H9 (cell line): ENCODE measurements around the gene COG2. TPM values are rescaled to one million over a fixed set of nuclear protein-coding genes. Genes with fewer than 3 reads are reported as not detected.
"Not testable (repeated sequence)": the region's sequence is repeated elsewhere in the genome, so short reads cannot be mapped to it uniquely, and the experiment has no call there.

Source experiments
- DNase-seq: peaks from one replicate; pipeline ENCODE4 v3.0.0-alpha.2; 2017
- H2AFZ ChIP-seq: one replicate; pipeline ENCODE4 v1.6.1; 2013; ENCODE audit warnings: mild to moderate bottlenecking, low read length, control low read depth, moderate library complexity
- H2AK5ac ChIP-seq: 2 replicates; pipeline ENCODE4 v1.6.1; 2013; ENCODE audit warnings: low read length, control low read depth, mixed read lengths; ENCODE audit not compliant: insufficient read length
- H2BK120ac ChIP-seq: one replicate; pipeline ENCODE4 v1.6.1; 2013; ENCODE audit warnings: low read depth, mild to moderate bottlenecking, low read length, control low read depth, inconsistent platforms; ENCODE audit not compliant: poor library complexity, severe bottlenecking
- H2BK12ac ChIP-seq: 2 replicates; pipeline ENCODE4 v1.6.1; 2013; ENCODE audit warnings: low read length, control low read depth, mixed read lengths, low read depth; ENCODE audit not compliant: insufficient read length
- H2BK15ac ChIP-seq: 2 replicates; pipeline ENCODE4 v1.6.1; 2013; ENCODE audit warnings: low read depth, low read length, control low read depth
- H2BK20ac ChIP-seq: one replicate; pipeline ENCODE4 v1.6.1; 2013; ENCODE audit warnings: low read depth, mild to moderate bottlenecking, low read length, control low read depth, inconsistent platforms; ENCODE audit not compliant: poor library complexity, severe bottlenecking
- H2BK5ac ChIP-seq: 2 replicates; pipeline ENCODE4 v1.6.1; 2013; ENCODE audit warnings: low read length, control low read depth, mixed read lengths; ENCODE audit not compliant: insufficient read length
- H3K14ac ChIP-seq: 2 replicates; pipeline ENCODE4 v1.6.1; 2013; ENCODE audit warnings: low read length, control low read depth; ENCODE audit not compliant: insufficient read depth
- H3K18ac ChIP-seq: 2 replicates; pipeline ENCODE4 v1.6.1; 2013; ENCODE audit warnings: low read depth, mild to moderate bottlenecking, mixed read lengths, low read length, control low read depth; ENCODE audit not compliant: insufficient read length
- H3K23ac ChIP-seq: 2 replicates; pipeline ENCODE4 v1.6.1; 2013; ENCODE audit warnings: low read length, control low read depth, mixed read lengths, low read depth; ENCODE audit not compliant: insufficient read length
- H3K23me2 ChIP-seq: 2 replicates; pipeline ENCODE4 v1.6.1; 2013; ENCODE audit warnings: low read depth, mild to moderate bottlenecking, mixed read lengths, low read length, control low read depth; ENCODE audit not compliant: insufficient read length, poor library complexity, severe bottlenecking
- H3K27ac ChIP-seq: 2 replicates; pipeline ENCODE4 v1.5.1; 2013; ENCODE audit warnings: low read length, control low read depth, mixed read lengths, low read depth; ENCODE audit not compliant: insufficient read length
- H3K27me3 ChIP-seq: 2 replicates; pipeline ENCODE4 v1.6.1; 2013; ENCODE audit warnings: low read length, control low read depth, inconsistent platforms; ENCODE audit not compliant: insufficient read depth
- H3K4ac ChIP-seq: 2 replicates; pipeline ENCODE4 v1.6.1; 2013; ENCODE audit warnings: low read depth, mild to moderate bottlenecking, control low read depth, inconsistent platforms, low read length, moderate library complexity
- H3K4me1 ChIP-seq: 2 replicates; pipeline ENCODE4 v1.6.1; 2013; ENCODE audit warnings: low read length, control low read depth, inconsistent platforms; ENCODE audit not compliant: insufficient read depth
- H3K4me2 ChIP-seq: 2 replicates; pipeline ENCODE4 v1.6.1; 2013; ENCODE audit warnings: low read length, control low read depth, mixed read lengths; ENCODE audit not compliant: insufficient read length, insufficient read depth
- H3K56ac ChIP-seq: 2 replicates; pipeline ENCODE4 v1.6.1; 2013; ENCODE audit warnings: low read depth, mild to moderate bottlenecking, mixed read lengths, low read length, control low read depth; ENCODE audit not compliant: insufficient read length
- H3K79me1 ChIP-seq: 2 replicates; pipeline ENCODE4 v1.6.1; 2013; ENCODE audit warnings: low read depth, mild to moderate bottlenecking, moderate library complexity, low read length, control low read depth, inconsistent platforms; ENCODE audit not compliant: insufficient read depth, poor library complexity, severe bottlenecking
- H3K79me2 ChIP-seq: 2 replicates; pipeline ENCODE4 v1.6.1; 2013; ENCODE audit warnings: low read length, control low read depth, inconsistent platforms; ENCODE audit not compliant: insufficient read depth
- H3K9ac ChIP-seq: 2 replicates; pipeline ENCODE4 v1.6.1; 2013; ENCODE audit warnings: low read length, control low read depth, mixed read lengths; ENCODE audit not compliant: insufficient read length; ENCODE audit errors: extremely low read depth
- H3K9me3 ChIP-seq: one replicate; pipeline ENCODE4 v1.6.1; 2013; ENCODE audit warnings: low read depth, low read length, inconsistent platforms; ENCODE audit not compliant: control insufficient read depth
- H3T11ph ChIP-seq: one replicate; pipeline ENCODE4 v1.6.1; 2013; ENCODE audit warnings: mild to moderate bottlenecking, low read length, control low read depth, inconsistent platforms
- H4K20me1 ChIP-seq: one replicate; pipeline ENCODE4 v1.6.1; 2013; ENCODE audit not compliant: control insufficient read depth, insufficient read length, insufficient read depth
- H4K5ac ChIP-seq: 2 replicates; pipeline ENCODE4 v1.6.1; 2013; ENCODE audit warnings: low read depth, mild to moderate bottlenecking, mixed read lengths, low read length, control low read depth; ENCODE audit not compliant: insufficient read length
- H4K8ac ChIP-seq: replicated peaks from 2 replicates; pipeline ENCODE4 v1.6.1; 2013; ENCODE audit warnings: low read length, control low read depth, mixed read lengths, low read depth; ENCODE audit not compliant: insufficient read length
- H4K91ac ChIP-seq: 2 replicates; pipeline ENCODE4 v1.6.1; 2013; ENCODE audit warnings: low read depth, mild to moderate bottlenecking, moderate library complexity, mixed read lengths, low read length, control low read depth; ENCODE audit not compliant: insufficient read length
- H3K27ac Mint-ChIP-seq, 3 experiments: 2 replicates in 2 of 3; 3 replicates in 1 of 3; pipeline ENCODE4 v1.8.0; 2020 to 2021; ENCODE audit warnings: mixed read lengths in 3 of 3, mild to moderate bottlenecking in 1 of 3, moderate library complexity in 1 of 3
- H3K27me3 Mint-ChIP-seq: 2 replicates; pipeline ENCODE4 v1.8.0; 2021; ENCODE audit warnings: low read depth, mild to moderate bottlenecking, moderate library complexity, mixed read lengths
- H3K36me3 Mint-ChIP-seq, 3 experiments: 2 replicates in 2 of 3; 3 replicates in 1 of 3; pipeline ENCODE4 v1.8.0; 2020 to 2021; ENCODE audit warnings: low read depth in 3 of 3, mixed read lengths in 3 of 3; ENCODE audit not compliant: insufficient read depth in 1 of 3
- H3K4me1 Mint-ChIP-seq, 2 experiments: 2 replicates each; pipeline ENCODE4 v1.8.0; 2020; ENCODE audit warnings: mixed read lengths in 2 of 2
- H3K4me3 Mint-ChIP-seq, 2 experiments: 2 replicates in 1 of 2; 3 replicates in 1 of 2; pipeline ENCODE4 v1.8.0; 2020 to 2021; ENCODE audit warnings: mild to moderate bottlenecking in 2 of 2, mixed read lengths in 2 of 2, moderate library complexity in 1 of 2
- H3K9me3 Mint-ChIP-seq, 2 experiments: 2 replicates in 1 of 2; 3 replicates in 1 of 2; pipeline ENCODE4 v1.8.0; 2020; ENCODE audit warnings: mild to moderate bottlenecking in 2 of 2, mixed read lengths in 2 of 2, moderate library complexity in 1 of 2
- CTCF ChIP-seq: fragments of 200-600 bp; sonication (generic); conservative IDR thresholded peaks from 3 replicates; pipeline ENCODE4 v1.8.0; 2021; ENCODE audit warnings: antibody characterized with exemption, mild to moderate bottlenecking
- WGBS: extraction: QIAGEN DNeasy Blood & Tissue Kit; methylation state at CpG from one replicate; pipeline ENCODE4 v1.1.7; 2013; ENCODE audit warnings: missing lambda C conversion rate, low lambda C conversion rate, mixed read lengths; ENCODE audit not compliant: insufficient read length; ENCODE audit errors: extremely low coverage; 5-methylcytosine and 5-hydroxymethylcytosine counted together
- total RNA-seq: library from RNA; stranded (reverse); gene quantifications from 2 replicates; pipeline ENCODE4 v1.2.1, GENCODE V29; 2021

Gene COG2
- total RNA-seq, 1 experiment from 2014 or later, result 42.2 TPM

GRCh38 chr1:230717251-230717650 is 75.0 kb downstream of the COG2 start:
- Mint-ChIP-seq H3K36me3 (peaks cover 4 to 6% (median 5%) of the 10 kb centered on the region in 3 experiments), H3K27ac (no peak overlapping the region), H3K27me3 (peaks cover 13% of the 10 kb centered on the region), H3K9me3 (peaks cover 11 to 13% of the 10 kb centered on the region in 2 experiments), H3K4me3 (no peak overlapping the region), H3K4me1 (peaks cover 7 to 16% of the 10 kb centered on the region in 2 experiments)
- no peak overlapping the region for H3K23ac ChIP-seq
- peaks cover 4% of the 10 kb centered on the region for H3K9me3 ChIP-seq
- TF ChIP-seq CTCF, result no peak
- no peak overlapping the region for H3K4ac ChIP-seq
- no peaks in the 10 kb centered on the region for H3K79me1 ChIP-seq
- no peak overlapping the region for H2BK5ac ChIP-seq
- no peaks in the 10 kb centered on the region for H3K4me1 ChIP-seq
- H3K14ac ChIP-seq, result no peak overlapping the region
- no peak overlapping the region for H3K18ac ChIP-seq
- no peak overlapping the region for H2BK20ac ChIP-seq
- H3K56ac ChIP-seq, result no peak overlapping the region
- no peaks in the 10 kb centered on the region for H3K79me2 ChIP-seq
- H2BK15ac ChIP-seq, result no peak overlapping the region
- no peak overlapping the region for H3K9ac ChIP-seq
- no peak for DNase-seq
- no peak overlapping the region for H4K8ac ChIP-seq
- H2AK5ac ChIP-seq, result no peak overlapping the region
- no peak overlapping the region for H4K5ac ChIP-seq
- no peaks in the 10 kb centered on the region for H4K20me1 ChIP-seq
- H3K4me2 ChIP-seq, result no peak overlapping the region
- no peak overlapping the region for H2BK120ac ChIP-seq
- no peaks in the 10 kb centered on the region for H3K23me2 ChIP-seq
- no CpG with 5 or more reads among the region's 1 CpG for WGBS
- no peak overlapping the region for H3T11ph ChIP-seq
- no peak overlapping the region for H2BK12ac ChIP-seq
- no peaks in the 10 kb centered on the region for H3K27me3 ChIP-seq
- H4K91ac ChIP-seq, result no peak overlapping the region
- H3K27ac ChIP-seq, result no peak overlapping the region
- H2AFZ ChIP-seq, result no peak overlapping the region

GRCh38 chr1:230721849-230722522 is 79.7 kb downstream of the COG2 start:
- DNase-seq, H3K27me3 ChIP-seq, H3T11ph ChIP-seq, H3K4me2 ChIP-seq, H3K36me3 Mint-ChIP-seq, H3K56ac ChIP-seq, H2BK15ac ChIP-seq, H3K4me1 ChIP-seq, H3K18ac ChIP-seq, H3K4ac ChIP-seq, H2AK5ac ChIP-seq, H3K23me2 ChIP-seq, H3K23ac ChIP-seq, H4K8ac ChIP-seq, H2AFZ ChIP-seq, H2BK12ac ChIP-seq, H3K9ac ChIP-seq, H3K4me1 Mint-ChIP-seq, H3K27me3 Mint-ChIP-seq, H4K20me1 ChIP-seq, H3K14ac ChIP-seq, H2BK120ac ChIP-seq, H2BK20ac ChIP-seq, H3K27ac Mint-ChIP-seq, H3K4me3 Mint-ChIP-seq, H2BK5ac ChIP-seq, H3K79me1 ChIP-seq, H3K27ac ChIP-seq, H4K91ac ChIP-seq, H3K79me2 ChIP-seq, H4K5ac ChIP-seq: not testable (repeated sequence)
- peaks cover 12% of the 10 kb centered on the region for H3K9me3 ChIP-seq
- WGBS, result no CpG with 5 or more reads among the region's 3 CpGs
- H3K9me3 Mint-ChIP-seq, result peaks cover 18 to 23% of the 10 kb centered on the region in 2 experiments
